ENCODE results near the gene RNF169.

The RNF169 gene

GRCh38 chr11:74748211-74749126 lies at the start of gene RNF169:
TSS of gene RNF169 (plus strand) at chr11:74748849. CDS start at chr11:74748881, 32 bp downstream.
- peak; percentile 93 for DNase-seq

GRCh38 chr11:74699615-74700396 lies 48.8 kb upstream of the RNF169 start:
- no peak for DNase-seq

- DNase-seq = peak; percentile 18
Measured at GRCh38 chr11:74701351-74701750, 47.3 kb upstream of the RNF169 start.

GRCh38 chr11:74702383-74703007 lies 46.2 kb upstream of the RNF169 start:
- DNase-seq = peak; percentile 74

- DNase-seq = no peak
Measured at GRCh38 chr11:74703211-74703610, 45.4 kb upstream of the RNF169 start.

GRCh38 chr11:74707182-74707581 lies 41.5 kb upstream of the RNF169 start:
- no peak for DNase-seq

- no peak for DNase-seq
Measured at GRCh38 chr11:74707602-74708510, 40.8 kb upstream of the RNF169 start.

GRCh38 chr11:74709175-74709574 lies 39.5 kb upstream of the RNF169 start:
- no peak for DNase-seq

- no peak for DNase-seq
Measured at GRCh38 chr11:74710281-74710938, 38.2 kb upstream of the RNF169 start.

GRCh38 chr11:74713686-74714085 lies 35.0 kb upstream of the RNF169 start:
- no peak for DNase-seq

- peak; percentile 51 for DNase-seq
Measured at GRCh38 chr11:74714904-74715303, 33.7 kb upstream of the RNF169 start.

GRCh38 chr11:74717221-74717969 lies 31.3 kb upstream of the RNF169 start:
- DNase-seq = no peak

- no peak for DNase-seq
Measured at GRCh38 chr11:74719011-74719410, 29.6 kb upstream of the RNF169 start.

GRCh38 chr11:74720596-74721478 lies 27.8 kb upstream of the RNF169 start:
- no peak for DNase-seq

GRCh38 chr11:74721479-74721835 lies 27.2 kb upstream of the RNF169 start:
- DNase-seq = no peak

GRCh38 chr11:74723511-74723910 lies 25.1 kb upstream of the RNF169 start:
- no peak for DNase-seq

GRCh38 chr11:74725701-74726100 lies 22.9 kb upstream of the RNF169 start:
- no peak for DNase-seq

GRCh38 chr11:74726547-74727182 lies 22.0 kb upstream of the RNF169 start:
- peak; percentile 72 for DNase-seq

GRCh38 chr11:74729397-74729796 lies 19.3 kb upstream of the RNF169 start:
- no peak for DNase-seq

All from activated CD4-positive, alpha-beta T cell treated with anti-CD3 and anti-CD28 coated beads for 48 hours (primary cell).